H1 (cell line): ENCODE results near the gene PRSS50. TPM values are rescaled to one million over a fixed set of nuclear protein-coding genes. Genes with fewer than 3 reads are reported as not detected.

Source experiments
- polyA plus RNA-seq, 7 experiments: library from polyadenylated mRNA; depleted of rRNA in 3 of 7; stranded (reverse) in 5 of 7; unstranded in 2 of 7; fragments of >200 nt in 5 of 7; fragments of 200-250 nt in 2 of 7; gene quantifications; 1 replicate in 5 of 7; 2 replicates in 1 of 7; 4 replicates in 1 of 7; pipeline versions ENCODE4 v1.2.1 to v1.2.3, GENCODE V29; 2011 to 2013; ENCODE audit warnings: missing spikeins in 2 of 7, mixed read lengths in 2 of 7
- small RNA-seq: library from polyadenylated mRNA; stranded (forward); fragments of <200 nt; extraction: miRNeasy Mini kit (QIAGEN cat#:217004); gene quantifications from one replicate; pipeline ENCODE3, GENCODE V24; 2013; ENCODE audit not compliant: insufficient read depth
- total RNA-seq: library from RNA; stranded (reverse); fragmentation: NEBNext Ultra II Directional; extraction: Animal tissue kit (Norgen Biotek cat#: 25700); gene quantifications from 2 replicates; pipeline ENCODE4 v1.2.1, GENCODE V29; 2021

PRSS50 gene
- total and polyA plus RNA-seq, 2 of the 8 experiments (the other 6 are each of a cell fraction or from before 2014, with no cell fraction given), result 0.47 to 0.71 TPM

Small RNAs within 50 kb of the gene (small RNA-seq; reads per million reads assigned to genes)
- gene PRSS45, result not detected

Other genes starting within 250 kb of the PRSS50 start
- 0.33 TPM in 1 of 2 replicates, not detected in the other for gene RTP3, start 219.9 kb downstream of the PRSS50 start, total RNA-seq
- 0.06 and 0.08 TPM in 2 replicates for gene RTP3, start 219.9 kb downstream of the PRSS50 start, polyA plus RNA-seq (2011; rRNA removed)
- 6.4 and 7.3 TPM in 2 replicates for gene LRRC2, start 151.6 kb downstream of the PRSS50 start, total RNA-seq
- gene LRRC2, start 151.6 kb downstream of the PRSS50 start, polyA plus RNA-seq (2011; rRNA removed), result 1.2 and 1.4 TPM in 2 replicates
- 0.17 TPM in 1 of 2 replicates, not detected in the other for gene FAM240A, start 105.3 kb downstream of the PRSS50 start, total RNA-seq
- gene FAM240A, start 105.3 kb downstream of the PRSS50 start, polyA plus RNA-seq (2011; rRNA removed), result 0.06 and 0.08 TPM in 2 replicates
- gene ALS2CL, start 24.2 kb downstream of the PRSS50 start, total RNA-seq, result 4.3 and 4.8 TPM in 2 replicates
- 5.4 and 7.5 TPM in 2 replicates for gene ALS2CL, start 24.2 kb downstream of the PRSS50 start, polyA plus RNA-seq (2011; rRNA removed)
- 0.67 and 0.90 TPM in 2 replicates for gene TMIE, start 16.5 kb downstream of the PRSS50 start, total RNA-seq
- gene TMIE, start 16.5 kb downstream of the PRSS50 start, polyA plus RNA-seq (2011; rRNA removed), result 0.45 and 0.64 TPM in 2 replicates
- gene MYL3, start 145.6 kb upstream of the PRSS50 start, total RNA-seq, result not detected in 2 replicates
- 0.06 TPM in 1 of 2 replicates, not detected in the other for gene MYL3, start 145.6 kb upstream of the PRSS50 start, polyA plus RNA-seq (2011; rRNA removed)
- 0.21 and 1.5 TPM in 2 replicates for gene PTH1R, start 159.9 kb upstream of the PRSS50 start, total RNA-seq
- 0.57 and 1.9 TPM in 2 replicates for gene PTH1R, start 159.9 kb upstream of the PRSS50 start, polyA plus RNA-seq (2011; rRNA removed)